K562 (cell line): Measurements from ENCODE around the gene PDZD8. TPM values are rescaled to one million over a fixed set of nuclear protein-coding genes. Genes with fewer than 3 reads are reported as not detected.
A peak's percentile ranks its signal among the peaks of the same experiment; 100 is the strongest.

ENCODE experiments used
- ATF3 ChIP-seq, 2 experiments: fragments of 450-650 bp in 1 of 2; sonication (generic) in 1 of 2; formaldehyde crosslinking in 1 of 2; IDR thresholded peaks in 1 of 2; conservative IDR thresholded peaks in 1 of 2; 2 replicates each; pipeline versions ENCODE4 v1.6.1 to v1.8.1; 2016 to 2023; ENCODE audit warnings: mild to moderate bottlenecking in 2 of 2, moderate library complexity in 2 of 2, inconsistent platforms in 1 of 2, missing genetic modification reagents in 1 of 2
- CEBPG ChIP-seq, 3 experiments: fragments of 200-800 bp in 1 of 3; sonication (Bioruptor generic) in 1 of 3; sonication (generic) in 1 of 3; formaldehyde crosslinking in 1 of 3; IDR thresholded peaks in 2 of 3; conservative IDR thresholded peaks in 1 of 3; 2 replicates each; pipeline versions ENCODE4 v1.6.1 to v1.8.0; 2016 to 2022; ENCODE audit warnings: missing compliant biosample characterization in 2 of 3, missing genetic modification characterization in 2 of 3, mild to moderate bottlenecking in 1 of 3, missing genetic modification reagents in 1 of 3
- CTBP1 ChIP-seq: fragments of 450-650 bp; IDR thresholded peaks from 2 replicates; pipeline ENCODE4 v1.6.1; 2016; ENCODE audit warnings: borderline replicate concordance
- DDX20 ChIP-seq: fragments of 450-650 bp; IDR thresholded peaks from 2 replicates; pipeline ENCODE4 v1.6.1; 2016; ENCODE audit warnings: missing genetic modification characterization, low read depth, mild to moderate bottlenecking, missing compliant biosample characterization, moderate library complexity
- DNMT1 ChIP-seq: fragments of 450-650 bp; IDR thresholded peaks from 2 replicates; pipeline ENCODE4 v1.6.1; 2016; ENCODE audit warnings: antibody characterized with exemption, mild to moderate bottlenecking
- DPF2 ChIP-seq: fragments of 450-650 bp; IDR thresholded peaks from 2 replicates; pipeline ENCODE4 v1.6.1; 2016
- EP300 ChIP-seq: IDR thresholded peaks from 2 replicates; pipeline ENCODE4 v1.6.1; 2012; ENCODE audit warnings: low read length, improper control_type of control experiment
- HMG20B ChIP-seq: fragments of 250-450 bp; sonication (Bioruptor Pico); IDR thresholded peaks from 2 replicates; pipeline ENCODE4 v1.5.0; 2021; ENCODE audit warnings: mild to moderate bottlenecking
- HSF4 ChIP-seq: fragments of 250-450 bp; sonication (Bioruptor Pico); IDR thresholded peaks from 2 replicates; pipeline ENCODE4 v2.1.2; 2022; ENCODE audit warnings: mild to moderate bottlenecking, moderate library complexity, borderline replicate concordance
- ILK ChIP-seq: fragments of 450-650 bp; IDR thresholded peaks from 2 replicates; pipeline ENCODE4 v1.6.1; 2016; ENCODE audit warnings: missing genetic modification characterization, low read depth, mild to moderate bottlenecking, missing compliant biosample characterization, moderate library complexity, borderline replicate concordance
- KDM1A ChIP-seq, 2 experiments: fragments of 450-650 bp; IDR thresholded peaks; 2 replicates each; pipeline ENCODE4 v1.6.1; 2016; ENCODE audit warnings: mild to moderate bottlenecking in 2 of 2
- MBD2 ChIP-seq: sonication (generic); IDR thresholded peaks from 2 replicates; pipeline ENCODE4 v1.6.1; 2016; ENCODE audit warnings: low read depth, borderline replicate concordance
- NFE2L1 ChIP-seq: fragments of 450-650 bp; IDR thresholded peaks from 2 replicates; pipeline ENCODE4 v1.6.1; 2016; ENCODE audit warnings: missing genetic modification characterization, low read depth, mild to moderate bottlenecking, missing compliant biosample characterization, moderate library complexity, borderline replicate concordance
- NONO ChIP-seq, 2 experiments: fragments of 200-400 bp in 1 of 2; fragments of 450-650 bp in 1 of 2; formaldehyde crosslinking in 1 of 2; IDR thresholded peaks; 2 replicates each; pipeline ENCODE4 v1.6.1; 2017; ENCODE audit warnings: low read depth in 2 of 2, mild to moderate bottlenecking in 2 of 2, moderate library complexity in 2 of 2, low read length in 1 of 2
- PATZ1 ChIP-seq: fragments of 250-450 bp; sonication (Bioruptor Pico); IDR thresholded peaks from 2 replicates; pipeline ENCODE4 v1.5.0; 2020; ENCODE audit warnings: mild to moderate bottlenecking, borderline replicate concordance
- PRMT5 ChIP-seq: sonication (generic); formaldehyde crosslinking; IDR thresholded peaks from 2 replicates; pipeline ENCODE4 v1.5.0; 2020; ENCODE audit warnings: missing genetic modification reagents
- PRPF4 ChIP-seq: fragments of 200-400 bp; formaldehyde crosslinking; IDR thresholded peaks from one replicate; pipeline ENCODE4 v1.6.1; 2017; ENCODE audit warnings: low read length, low read depth, mild to moderate bottlenecking; ENCODE audit not compliant: insufficient read depth, poor library complexity, severe bottlenecking
- SNAPC5 ChIP-seq: fragments of 250-450 bp; sonication (Bioruptor Pico); IDR thresholded peaks from 2 replicates; pipeline ENCODE4 v1.8.0; 2021; ENCODE audit warnings: moderate library complexity, mild to moderate bottlenecking, inconsistent platforms
- TCF3 ChIP-seq: sonication (generic); formaldehyde crosslinking; IDR thresholded peaks from 2 replicates; pipeline ENCODE4 v1.4.0; 2020; ENCODE audit warnings: mild to moderate bottlenecking, missing genetic modification reagents
- THRB ChIP-seq: fragments of 450-650 bp; formaldehyde crosslinking; conservative IDR thresholded peaks from 2 replicates; pipeline ENCODE4 v1.4.0; 2022; ENCODE audit warnings: mild to moderate bottlenecking, missing genetic modification characterization
- ZBED1 ChIP-seq: IDR thresholded peaks from 2 replicates; pipeline ENCODE4 v1.6.1; 2014
- ZNF23 ChIP-seq: fragments of 250-450 bp; sonication (Bioruptor Pico); IDR thresholded peaks from 2 replicates; pipeline ENCODE4 v1.4.0; 2020; ENCODE audit warnings: mild to moderate bottlenecking
- polyA plus RNA-seq, 8 experiments: library from polyadenylated mRNA; depleted of rRNA in 4 of 8; stranded (reverse) in 5 of 8; unstranded in 3 of 8; fragments of >200 nt; fragmentation: Nextera tagmentation in 2 of 8; fragmentation: Illumina TruSeq in 1 of 8; extraction: Ambion mirVana in 2 of 8; extraction: Trizol in 1 of 8; gene quantifications; 2 replicates each; pipeline versions ENCODE4 v1.2.1 to v1.2.3, GENCODE V29; 2011 to 2014; ENCODE audit warnings: inconsistent platforms in 1 of 8, missing spikeins in 1 of 8
- total RNA-seq, 7 experiments: library from RNA; depleted of rRNA in 6 of 7; stranded (reverse); fragments of >200 nt in 6 of 7; fragmentation: Illumina TruSeq in 2 of 7; extraction: Trizol in 2 of 7; gene quantifications; 2 replicates each; pipeline versions ENCODE4 v1.2.1 to v1.2.3, GENCODE V29; 2011 to 2021; ENCODE audit warnings: low replicate concordance in 1 of 7

PDZD8 gene
- total and polyA plus RNA-seq, 9 of the 15 experiments (the other 6 are each of a cell fraction or from before 2014, with no cell fraction given) = 5.5 to 53.4 (median 36.8) TPM

GRCh38 chr10:117375360-117376178 is at the start of gene PDZD8 (continued):
- 0 out of 2 replicates have a peak, but pooled peaks have one; percentile 21 for TF ChIP-seq TCF3 (CRISPR knock-in tag)
- TF ChIP-seq HMG20B (CRISPR knock-in tag) = no peak
- TF ChIP-seq ATF3 (IDR thresholded peaks at IDR 0.05) = peak; percentile 36; the same call in 1 of the 2 replicates
- no peak for TF ChIP-seq ATF3 (CRISPR knock-in tag; conservative IDR thresholded peaks at IDR 0.05)
- TF ChIP-seq PRPF4 = no peak
- TF ChIP-seq ZNF23 (CRISPR knock-in tag) = no peak
- no peak for TF ChIP-seq PATZ1
- no peak for TF ChIP-seq CEBPG (CRISPR knock-in tag; IDR thresholded peaks at IDR 0.05)
- TF ChIP-seq CEBPG (tag; conservative IDR thresholded peaks at IDR 0.05 in 1 of 2, IDR thresholded peaks at IDR 0.05 in 1 of 2) = no peak
- TF ChIP-seq SNAPC5 (CRISPR knock-in tag) = no peak
- no peak for TF ChIP-seq EP300
- TF ChIP-seq HSF4 (CRISPR knock-in tag) = no peak
- TF ChIP-seq THRB (CRISPR knock-in tag) = no peak
- no peak for TF ChIP-seq DDX20 (tag)
- no peak for TF ChIP-seq DNMT1
- TF ChIP-seq PRMT5 = no peak
- TF ChIP-seq NONO (IDR thresholded peaks at IDR 0.05; ENCODE audit: low read depth in 2 of 2, low read length in 1 of 2) = 0 out of 4 replicates have a peak, but pooled peaks of 1 of the 2 experiments have one; percentile 8
- peak in 1 of 2 experiments; percentile 38; a peak in 1 of 4 replicates for TF ChIP-seq KDM1A (IDR thresholded peaks at IDR 0.05)
- no peak for TF ChIP-seq ZBED1
- no peak for TF ChIP-seq NFE2L1 (tag)
- no peak for TF ChIP-seq DPF2
- TF ChIP-seq MBD2 = no peak
- peak; percentile 88 for TF ChIP-seq CTBP1
- TF ChIP-seq ILK (tag) = no peak
